Middle frontal gyrus (tissue), 1 donor: Measurements from ENCODE around the gene GSTA3.
"Not testable (repeated sequence)": the region's sequence is repeated elsewhere in the genome, so short reads cannot be mapped to it uniquely, and the experiment has no call there.

Experiments
- DNase-seq: peaks from one replicate; pipeline ENCODE4 v3.0.0-alpha.2; 2015; ENCODE audit warnings: low spot score; ENCODE audit errors: extremely low spot score

Gene GSTA3

GRCh38 chr6:52868240-52868639 is 41.3 kb downstream of the GSTA3 start:
- DNase-seq = no peak

GRCh38 chr6:52861151-52861550 is 48.3 kb downstream of the GSTA3 start:
- not testable (repeated sequence) for DNase-seq

DNA sequence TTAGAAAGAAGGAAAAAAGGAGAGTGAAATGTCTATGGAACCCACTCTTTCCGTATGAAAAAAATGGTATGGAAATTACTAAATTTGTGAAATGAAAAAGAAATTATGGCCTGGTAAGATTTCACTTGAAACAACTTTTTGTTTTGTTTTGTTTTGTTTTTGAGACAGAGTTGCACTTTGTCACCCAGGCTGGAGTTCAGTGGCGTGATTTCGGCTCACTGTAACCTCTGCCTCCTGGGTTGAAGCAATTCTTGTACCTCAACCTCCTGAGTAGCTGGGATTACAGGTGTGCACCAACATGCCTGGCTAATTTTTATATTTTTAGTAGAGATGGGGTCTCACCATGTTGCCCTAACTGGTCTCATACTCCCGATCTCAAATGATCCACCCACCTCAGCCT is 51.1 kb downstream of the GSTA3 start:
- no peak for DNase-seq

DNA sequence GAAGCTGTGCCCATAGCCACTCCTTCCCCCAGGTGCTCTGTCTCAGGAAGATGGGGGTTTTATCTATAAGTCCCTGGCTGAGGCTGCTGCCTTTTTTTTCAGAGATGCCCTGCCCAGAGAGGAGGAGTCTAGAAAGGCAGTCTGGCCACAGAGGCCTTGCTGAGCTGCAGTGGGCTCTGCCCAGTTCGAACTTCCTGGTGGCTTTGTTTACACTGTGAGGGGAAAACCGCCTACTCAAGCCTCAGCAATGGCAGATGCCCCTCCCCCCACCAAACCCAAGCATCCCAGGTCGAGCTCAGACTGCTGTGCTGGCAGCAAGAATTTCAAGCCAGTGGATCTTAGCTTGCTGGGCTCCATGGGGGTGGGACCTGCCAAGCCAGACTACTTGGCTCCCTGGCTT is 53.4 kb downstream of the GSTA3 start:
- not testable (repeated sequence) for DNase-seq

DNA sequence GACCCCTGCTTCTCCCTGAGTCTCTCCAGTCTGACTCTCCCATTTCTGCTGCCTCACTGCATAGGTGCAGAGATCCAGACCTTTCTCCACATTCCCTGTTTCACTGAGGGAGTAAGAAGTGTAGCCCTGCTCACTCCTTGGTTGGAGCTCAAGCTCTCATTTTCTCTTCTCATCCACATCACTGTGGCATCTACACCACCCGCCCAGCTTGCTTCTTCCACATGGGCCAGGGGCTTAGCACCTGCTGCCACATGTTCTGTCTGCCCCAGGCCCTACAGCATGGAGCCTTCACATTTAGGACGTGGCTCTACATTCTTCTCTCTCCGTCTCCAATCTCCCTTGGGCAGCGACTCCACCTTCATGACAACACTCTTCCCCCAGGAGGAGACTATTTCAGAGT is 60.4 kb downstream of the GSTA3 start:
- DNase-seq = no peak
